HG02885 (cell line): ENCODE measurements around the gene POLR3A.

Experiments used
- ATAC-seq: cut with Tn5 transposase; IDR thresholded peaks from one replicate; pipeline ENCODE4 v1.9.1; 2021; ENCODE audit warnings: mild to moderate bottlenecking; ENCODE audit not compliant: unreplicated experiment, poor library complexity

Gene POLR3A

GRCh38 chr10:77983384-77984341 is 45.7 kb downstream of the POLR3A start:
- no peak for ATAC-seq

- no peak for ATAC-seq
These were observed 48.0 kb downstream of the POLR3A start for GRCh38 chr10:77981281-77981680.

- ATAC-seq, result no peak
These were observed 50.1 kb downstream of the POLR3A start for GRCh38 chr10:77979221-77979620.

GRCh38 chr10:77978360-77978759 is 51.0 kb downstream of the POLR3A start:
- ATAC-seq, result no peak

GRCh38 chr10:77977934-77978333 is 51.4 kb downstream of the POLR3A start:
- ATAC-seq, result no peak

- ATAC-seq, result no peak
These were observed 52.3 kb downstream of the POLR3A start for GRCh38 chr10:77977016-77977415.

- no peak for ATAC-seq
These were observed 54.1 kb downstream of the POLR3A start for GRCh38 chr10:77975086-77975666.

- no peak for ATAC-seq
These were observed 54.8 kb downstream of the POLR3A start for GRCh38 chr10:77974396-77975074.

- ATAC-seq, result no peak
These were observed 56.0 kb downstream of the POLR3A start for GRCh38 chr10:77973276-77973675.

GRCh38 chr10:77972148-77972547 is 57.2 kb downstream of the POLR3A start:
- no peak for ATAC-seq

- no peak for ATAC-seq
These were observed 57.5 kb downstream of the POLR3A start for GRCh38 chr10:77971804-77972144.

- no peak for ATAC-seq
These were observed 58.2 kb downstream of the POLR3A start for GRCh38 chr10:77970869-77971803.

- ATAC-seq, result no peak
These were observed 60.2 kb downstream of the POLR3A start for GRCh38 chr10:77969114-77969513.

GRCh38 chr10:77967611-77968022 is 61.7 kb downstream of the POLR3A start:
- ATAC-seq, result no peak

- ATAC-seq, result no peak
These were observed 64.0 kb downstream of the POLR3A start for GRCh38 chr10:77965294-77965693.

GRCh38 chr10:77964811-77965210 is 64.5 kb downstream of the POLR3A start:
- ATAC-seq, result no peak

GRCh38 chr10:77963901-77964300 is 65.4 kb downstream of the POLR3A start:
- ATAC-seq, result no peak

GRCh38 chr10:77962350-77963146 is 66.8 kb downstream of the POLR3A start:
- no peak for ATAC-seq

- no peak for ATAC-seq
These were observed 67.6 kb downstream of the POLR3A start for GRCh38 chr10:77961668-77962067.
